ENCODE measurements around the gene TMEM212. TPM values are rescaled to one million over a fixed set of nuclear protein-coding genes. Genes with fewer than 3 reads are reported as not detected.
"Not testable (repeated sequence)": the region's sequence is repeated elsewhere in the genome, so short reads cannot be mapped to it uniquely, and the experiment has no call there.

TMEM212 gene
- total RNA-seq, 1 donor from 2014 or later: not detected

- ATAC-seq: no peak
Measured at GRCh38 chr3:171895291-171895690, 52.1 kb downstream of the TMEM212 start.

GRCh38 chr3:171895900-171896299 is 52.8 kb downstream of the TMEM212 start:
- ATAC-seq: no peak

DNA sequence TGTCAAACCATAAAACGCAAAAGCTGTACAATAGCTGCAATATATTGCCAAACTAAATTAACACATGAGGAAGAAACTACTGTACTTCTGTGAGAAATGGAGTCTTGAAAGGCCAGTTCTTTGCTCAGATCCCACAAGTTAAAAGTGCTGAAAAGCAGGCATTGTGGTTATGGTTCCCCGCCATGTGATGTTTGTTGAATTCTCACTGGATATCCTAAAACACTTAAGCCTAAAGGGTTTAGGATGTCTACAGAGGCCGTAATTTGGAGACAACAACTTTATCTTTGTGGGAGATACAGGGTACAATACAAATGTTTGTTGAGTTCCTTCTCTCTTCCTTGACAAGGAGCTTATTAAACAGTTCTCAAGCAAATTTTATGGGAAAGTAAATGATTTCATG is 53.2 kb downstream of the TMEM212 start:
- no peak for ATAC-seq

- ATAC-seq: no peak
Measured at GRCh38 chr3:171898192-171898591, 55.0 kb downstream of the TMEM212 start.

- ATAC-seq: no peak
Measured at GRCh38 chr3:171900446-171900845, 57.3 kb downstream of the TMEM212 start.

GRCh38 chr3:171901615-171902312 is 58.6 kb downstream of the TMEM212 start:
- no peak for ATAC-seq

DNA sequence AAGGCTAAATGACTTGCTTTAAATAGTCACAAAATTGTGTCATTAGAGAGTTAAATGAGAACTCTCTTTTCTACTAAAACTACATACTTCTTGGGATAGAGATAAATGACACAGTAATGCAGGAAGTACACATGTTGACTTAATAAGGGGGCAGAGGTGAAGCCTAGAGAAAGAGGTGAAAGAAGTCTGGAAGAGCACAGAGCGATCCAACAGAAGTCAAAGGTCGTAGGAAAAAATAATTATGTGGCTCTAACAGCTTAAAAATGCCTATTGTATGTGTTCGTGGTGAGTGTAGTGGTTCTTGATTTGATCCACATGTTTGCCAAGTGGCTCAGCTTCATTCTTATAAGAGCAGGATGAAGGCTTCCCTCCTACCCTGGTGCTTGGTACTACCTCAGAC is 61.7 kb downstream of the TMEM212 start:
- no peak for ATAC-seq

GRCh38 chr3:171906503-171906902 is 63.4 kb downstream of the TMEM212 start:
- not testable (repeated sequence) for ATAC-seq

- ATAC-seq: no peak
Measured at GRCh38 chr3:171906951-171907676, 64.0 kb downstream of the TMEM212 start.

DNA sequence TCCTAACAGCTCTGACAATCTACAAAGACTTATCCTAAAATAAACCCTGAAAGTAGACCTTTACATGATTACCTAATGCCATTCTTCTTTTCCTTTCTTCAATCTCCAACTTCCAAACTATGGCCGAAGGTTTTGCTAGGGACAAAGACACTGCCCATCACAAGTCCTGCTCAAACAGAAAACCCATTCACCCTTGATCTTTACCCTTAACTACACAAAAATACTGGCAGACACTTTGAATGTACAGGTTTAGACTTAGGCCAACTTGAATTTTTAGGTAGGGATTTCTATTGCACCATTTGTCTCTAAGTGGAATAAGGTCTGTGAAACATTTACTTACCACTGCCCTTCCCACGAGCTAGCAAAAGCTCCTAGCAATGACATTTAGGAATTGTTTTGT is 64.6 kb downstream of the TMEM212 start:
- ATAC-seq: no peak

DNA sequence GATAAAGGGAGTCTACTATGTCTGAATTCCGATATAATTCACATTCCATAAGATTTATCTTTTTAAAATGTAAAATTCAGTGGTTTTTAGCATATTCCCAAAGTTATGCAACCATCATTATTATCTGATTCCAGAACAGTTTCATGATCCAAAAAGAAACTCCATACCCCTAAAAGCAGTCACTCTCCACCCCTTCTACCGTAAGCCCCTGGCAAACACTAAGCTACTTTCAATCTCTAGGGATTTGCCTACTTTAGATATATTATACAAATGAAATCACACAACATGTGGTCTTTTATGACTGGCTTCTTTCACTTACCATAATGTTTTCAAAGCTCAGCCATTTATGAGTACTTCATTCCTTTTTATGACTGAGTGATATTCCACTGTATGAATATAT is 65.6 kb downstream of the TMEM212 start:
- ATAC-seq: no peak

Other genes starting within 250 kb of the TMEM212 start
- gene PLD1, start 32.9 kb upstream of the TMEM212 start, total RNA-seq: 74.3 TPM
- 19.9 TPM for gene FNDC3B, start 196.2 kb downstream of the TMEM212 start, total RNA-seq

All from esophagus mucosa (tissue), 1 donor.